ENCODE measurements around the gene ANKRD63. TPM values are rescaled to one million over a fixed set of nuclear protein-coding genes. Genes with fewer than 3 reads are reported as not detected.

ANKRD63 gene
- total RNA-seq, 1 experiment from 2014 or later = 0.46 TPM

DNA sequence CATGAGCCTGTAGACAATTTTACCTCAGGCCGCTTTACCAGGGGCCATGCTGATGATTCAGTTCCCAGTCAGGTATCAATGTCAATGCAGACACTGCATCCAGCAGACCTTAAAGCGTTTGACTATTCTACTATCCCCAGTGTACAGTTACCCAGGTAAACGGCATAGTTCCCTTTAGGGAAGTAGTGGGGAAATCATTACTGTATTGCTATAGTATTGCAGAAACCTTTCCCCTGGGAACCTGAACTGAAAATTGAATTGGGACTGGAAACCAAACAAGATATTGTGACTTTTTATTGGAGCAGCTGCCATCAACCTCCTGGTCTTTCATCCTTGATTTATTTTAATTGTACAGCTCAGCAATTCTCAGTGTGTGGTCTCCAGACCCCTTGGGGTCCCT, 34.1 kb upstream of the ANKRD63 start:
- Histone ChIP-seq H3K9ac (ENCODE audit: extremely low read depth, insufficient read length, low read length) (no peak overlapping the region), H3K14ac (ENCODE audit: insufficient read depth, low read length) (no peak overlapping the region), H3K18ac (ENCODE audit: insufficient read length, low read depth, low read length) (no peak overlapping the region), H4K20me1 (ENCODE audit: control insufficient read depth, insufficient read depth, insufficient read length) (no peaks in the 10 kb centered on the region), H3K23me2 (ENCODE audit: insufficient read length, low read depth, low read length, poor library complexity, severe bottlenecking) (no peaks in the 10 kb centered on the region), H4K5ac (ENCODE audit: insufficient read length, low read depth, low read length) (no peak overlapping the region), H2BK15ac (ENCODE audit: low read depth, low read length) (no peak overlapping the region), H3K4me1 (ENCODE audit: insufficient read depth, low read length) (no peaks in the 10 kb centered on the region), H4K8ac (replicated peaks; ENCODE audit: insufficient read length, low read depth, low read length) (no peak overlapping the region), H3K56ac (ENCODE audit: insufficient read length, low read depth, low read length) (no peak overlapping the region), H3K4ac (ENCODE audit: low read depth, low read length) (no peak overlapping the region), H2BK120ac (ENCODE audit: low read depth, low read length, poor library complexity, severe bottlenecking) (no peak overlapping the region), H3T11ph (ENCODE audit: low read length) (no peak overlapping the region), H2AFZ (ENCODE audit: low read length) (no peak overlapping the region), H3K9me3 (ENCODE audit: control insufficient read depth, low read depth, low read length) (no peaks in the 10 kb centered on the region), H3K27me3 (ENCODE audit: insufficient read depth, low read length) (no peaks in the 10 kb centered on the region; the same call in 1 of the 2 replicates), H3K27ac (ENCODE audit: insufficient read length, low read depth, low read length) (no peak overlapping the region), H3K79me1 (ENCODE audit: insufficient read depth, low read depth, low read length, poor library complexity, severe bottlenecking) (no peaks in the 10 kb centered on the region), H3K23ac (ENCODE audit: insufficient read length, low read depth, low read length) (no peak overlapping the region), H2BK12ac (ENCODE audit: insufficient read length, low read depth, low read length) (no peak overlapping the region), H2AK5ac (ENCODE audit: insufficient read length, low read length) (no peak overlapping the region), H3K4me2 (ENCODE audit: insufficient read depth, insufficient read length, low read length) (no peak overlapping the region), H2BK5ac (ENCODE audit: insufficient read length, low read length) (no peak overlapping the region), H3K79me2 (ENCODE audit: insufficient read depth, low read length) (no peaks in the 10 kb centered on the region), H4K91ac (ENCODE audit: insufficient read length, low read depth, low read length) (no peak overlapping the region), H2BK20ac (ENCODE audit: low read depth, low read length, poor library complexity, severe bottlenecking) (no peak overlapping the region)
- Mint-ChIP-seq H3K27me3 (ENCODE audit: low read depth) (peaks cover 50% of the 10 kb centered on the region), H3K27ac (no peak overlapping the region), H3K4me3 (no peak overlapping the region), H3K36me3 (ENCODE audit: insufficient read depth in 1 of 3, low read depth in 3 of 3) (no peaks in the 10 kb centered on the region), H3K4me1 (peaks cover 11 to 19% of the 10 kb centered on the region in 2 experiments), H3K9me3 (peaks cover 0 to 4% of the 10 kb centered on the region in 2 experiments; a peak in 1 of 5 replicates)
- TF ChIP-seq CTCF (conservative IDR thresholded peaks at IDR 0.05) = no peak
- no CpG with 5 or more reads among the region's 3 CpGs for WGBS (ENCODE audit: extremely low coverage, insufficient read length, low lambda C conversion rate)
- DNase-seq = no peak
